C1 segment of cervical spinal cord (tissue), 14 donors: ENCODE data around the gene MT1H.
"Not testable (repeated sequence)": the region's sequence is repeated elsewhere in the genome, so short reads cannot be mapped to it uniquely, and the experiment has no call there.

Experiments
- DNase-seq, 14 donors: peaks; one replicate each; lab custom pipeline; 2025; lab: John Stamatoyannopoulos, UW

The MT1H gene

DNA sequence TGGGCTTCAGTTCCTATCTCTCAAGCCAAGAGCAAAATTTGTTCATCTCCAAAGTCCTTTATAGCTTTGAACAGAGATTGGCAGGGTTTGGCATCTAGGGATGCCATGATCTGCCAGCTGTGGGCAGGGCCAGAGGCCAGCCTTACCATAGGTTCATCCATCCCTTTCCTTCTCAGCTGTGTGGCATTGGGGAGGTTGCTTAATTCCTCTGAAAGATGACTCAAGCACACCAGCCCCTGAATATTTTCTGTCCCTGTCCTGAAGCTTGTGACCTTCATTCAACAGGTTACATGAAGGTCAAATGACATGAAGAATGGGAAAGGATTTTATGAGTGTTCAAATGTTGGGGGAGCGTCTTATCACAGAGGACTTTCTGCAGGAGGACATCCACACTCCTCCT is 5.1 kb upstream of the MT1H start:
- no peak for DNase-seq

DNA sequence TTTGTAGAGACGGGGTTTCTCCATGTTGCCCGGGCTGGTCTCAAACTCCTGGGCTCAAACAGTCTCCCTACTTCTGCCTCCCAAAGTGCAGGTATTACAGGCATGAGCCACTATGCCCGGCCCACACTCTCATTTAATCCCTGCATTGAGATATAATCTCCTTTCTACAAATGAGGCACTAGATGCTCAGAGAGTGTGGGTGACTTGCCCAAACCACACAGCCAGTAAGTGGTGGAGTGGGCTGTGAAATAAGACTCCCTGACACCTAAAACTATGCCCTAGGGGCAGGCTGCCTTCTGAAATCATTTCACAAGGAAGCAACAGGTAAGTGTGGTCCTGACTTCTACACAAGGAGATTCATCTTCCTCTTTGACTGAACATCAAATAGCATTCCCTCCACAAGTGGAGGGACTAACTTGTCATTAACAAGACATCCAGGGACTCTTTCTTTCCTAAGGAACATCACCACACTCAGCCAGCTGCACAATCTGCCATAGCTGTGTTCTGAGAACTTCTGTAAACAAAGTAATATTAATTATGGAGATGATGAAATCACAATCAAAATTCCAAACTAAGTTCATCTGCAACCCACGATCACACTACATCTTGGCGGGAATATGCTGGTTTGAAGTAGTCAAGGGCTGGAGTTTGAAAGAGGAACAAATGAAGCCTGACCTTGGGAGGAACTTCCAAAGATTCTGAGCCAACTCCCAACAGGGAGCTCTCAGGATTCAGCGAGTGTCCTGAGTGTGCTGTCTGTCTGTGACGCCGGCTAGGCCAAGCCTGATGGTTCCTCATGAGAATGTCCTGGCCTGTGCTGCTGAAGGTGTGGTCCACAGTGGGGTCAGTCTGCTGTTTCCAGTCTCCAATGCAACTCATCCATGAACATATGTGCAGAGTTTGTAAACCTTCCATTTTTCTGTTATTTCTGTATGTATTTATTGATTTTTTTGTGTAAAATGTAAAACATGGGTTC is 4.0 kb upstream of the MT1H start:
- DNase-seq, result not testable (repeated sequence)

DNA sequence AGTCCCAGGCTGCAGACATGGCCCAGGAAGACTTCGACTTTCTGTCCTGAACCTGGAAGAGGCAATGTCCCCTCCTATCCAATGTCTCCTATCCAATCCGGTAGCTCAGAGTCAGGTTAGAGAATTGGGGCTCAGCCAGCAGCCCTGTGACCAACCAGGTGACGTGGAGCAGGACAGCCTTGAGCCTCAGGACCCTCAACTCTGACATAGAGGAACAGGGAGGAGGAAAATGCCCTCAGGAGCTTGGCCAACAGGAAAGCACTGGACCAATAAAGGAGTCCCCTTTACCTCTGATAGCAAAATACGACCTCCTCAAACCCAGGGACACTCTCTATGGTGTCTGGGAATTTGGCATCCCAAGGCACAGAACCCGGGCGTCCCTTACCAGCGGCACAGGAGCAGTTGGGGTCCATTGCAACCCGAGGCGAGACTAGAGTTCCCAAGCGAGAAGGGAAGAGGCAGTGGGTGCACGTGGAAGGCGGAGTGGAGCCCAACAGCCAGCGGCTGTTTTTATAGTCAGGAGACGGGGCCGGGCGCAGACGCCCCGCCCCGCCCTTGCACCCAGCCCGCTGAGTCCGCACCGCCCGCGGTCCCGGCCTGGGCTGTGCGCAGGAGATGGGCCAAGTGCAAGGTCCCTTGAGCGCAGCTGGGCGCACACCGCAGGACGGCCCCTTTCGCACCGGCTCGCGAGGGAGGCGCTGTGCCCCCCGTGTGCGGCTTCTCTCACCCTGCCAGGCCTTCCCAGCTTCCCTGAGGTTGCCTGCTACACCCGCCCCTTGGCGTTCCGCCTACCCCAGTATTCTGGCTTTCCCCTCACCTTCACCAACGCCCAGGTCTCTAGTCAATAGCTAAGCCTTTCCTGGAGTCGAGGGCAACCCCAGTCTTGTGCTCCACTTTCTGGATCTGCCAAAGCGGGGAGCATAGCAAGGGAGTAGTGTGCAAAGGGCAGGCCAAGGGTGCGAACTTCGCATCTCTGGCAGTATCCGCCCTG is 1.7 kb upstream of the MT1H start, which contains the start of gene MT1G:
Gene MT1G, minus strand, starts transcription at position 485 of the 991 bp plus-strand sequence. Its CDS starts 72 bp downstream, at position 413.
- peak in 3 of 14 donors; percentile 14 to 21 (median 21) for DNase-seq

DNA sequence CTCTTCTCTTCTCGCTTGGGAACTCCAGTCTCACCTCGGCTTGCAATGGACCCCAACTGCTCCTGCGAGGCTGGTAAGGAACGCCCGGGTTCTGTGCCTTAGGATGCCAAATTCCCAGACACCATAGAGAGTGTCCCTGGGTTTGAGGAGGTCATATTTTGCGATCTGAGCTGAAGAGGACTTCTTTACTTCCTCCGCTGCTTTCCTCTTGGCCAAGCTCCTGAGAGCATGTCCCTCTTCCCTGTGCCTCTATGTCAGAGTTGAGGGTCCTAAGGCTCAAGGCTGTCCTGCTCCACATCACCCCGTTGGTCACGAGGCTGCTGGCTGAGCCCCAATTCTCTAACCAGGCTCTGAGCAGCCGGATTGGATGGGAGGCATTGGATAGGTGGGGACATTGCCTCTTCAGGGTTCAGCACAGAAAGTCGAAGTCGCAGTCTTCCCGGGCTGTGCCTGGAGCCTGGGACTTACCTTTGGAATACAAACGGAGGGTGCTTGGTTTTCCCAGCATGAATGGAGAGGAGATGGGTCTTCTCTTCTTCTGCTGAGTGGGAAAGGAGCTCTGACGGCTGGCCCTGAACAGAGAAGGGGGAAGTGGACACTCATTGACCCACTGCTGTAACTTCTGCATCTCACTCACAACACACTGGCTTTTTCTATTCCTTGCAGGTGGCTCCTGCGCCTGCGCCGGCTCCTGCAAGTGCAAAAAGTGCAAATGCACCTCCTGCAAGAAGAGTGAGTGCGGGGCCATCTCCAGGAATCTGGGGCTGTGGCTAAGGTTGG is 416 bp downstream of the MT1H start:
- no peak for DNase-seq

DNA sequence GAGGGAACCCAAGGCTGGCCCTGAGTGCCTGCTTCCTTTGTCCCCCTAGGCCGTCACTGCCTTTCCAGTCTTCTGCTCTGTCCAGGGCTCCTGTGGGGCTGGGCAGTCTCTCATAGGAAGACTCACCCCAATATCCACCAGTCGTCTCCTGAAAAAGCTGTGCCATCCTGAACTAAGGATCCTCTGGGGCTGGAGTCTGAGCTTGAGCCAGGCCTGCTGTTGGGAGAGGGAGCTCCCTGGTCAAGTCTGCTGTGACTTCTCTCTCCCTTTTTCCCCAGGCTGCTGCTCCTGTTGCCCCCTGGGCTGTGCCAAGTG is 963 bp downstream of the MT1H start:
- DNase-seq, result no peak

DNA sequence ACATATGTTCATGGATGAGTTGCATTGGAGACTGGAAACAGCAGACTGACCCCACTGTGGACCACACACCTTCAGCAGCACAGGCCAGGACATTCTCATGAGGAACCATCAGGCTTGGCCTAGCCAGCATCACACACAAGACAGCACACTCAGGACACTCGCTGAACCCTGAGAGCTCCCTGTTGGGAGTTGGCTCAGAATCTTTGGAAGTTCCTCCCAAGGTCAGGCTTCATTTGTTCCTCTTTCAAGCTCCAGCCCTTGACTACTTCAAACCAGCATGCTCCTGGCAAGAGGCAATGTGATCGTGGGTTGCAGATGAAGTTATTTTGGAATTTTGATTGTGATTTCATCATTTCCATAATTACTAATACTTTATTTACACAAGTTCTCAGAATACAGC is 2.1 kb downstream of the MT1H start:
- not testable (repeated sequence) for DNase-seq

DNA sequence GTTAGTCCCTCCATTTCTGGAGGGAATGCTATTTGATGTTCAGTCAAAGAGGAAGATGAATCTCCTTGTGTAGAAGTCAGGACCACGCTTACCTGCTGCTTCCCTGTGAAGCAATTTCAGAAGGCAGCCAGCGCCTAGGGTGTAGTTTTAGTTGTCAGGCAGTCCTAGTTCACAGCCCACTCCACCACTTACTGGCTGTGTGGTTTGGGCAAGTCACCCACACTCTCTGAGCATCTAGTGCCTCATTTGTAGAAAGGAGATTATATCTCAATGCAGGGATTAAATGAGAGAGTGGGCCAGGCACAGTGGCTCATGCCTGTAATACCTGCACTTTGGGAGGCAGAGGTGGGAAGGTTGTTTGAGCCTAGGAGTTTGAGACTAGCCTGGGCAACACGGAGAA is 2.6 kb downstream of the MT1H start:
- not testable (repeated sequence) for DNase-seq

DNA sequence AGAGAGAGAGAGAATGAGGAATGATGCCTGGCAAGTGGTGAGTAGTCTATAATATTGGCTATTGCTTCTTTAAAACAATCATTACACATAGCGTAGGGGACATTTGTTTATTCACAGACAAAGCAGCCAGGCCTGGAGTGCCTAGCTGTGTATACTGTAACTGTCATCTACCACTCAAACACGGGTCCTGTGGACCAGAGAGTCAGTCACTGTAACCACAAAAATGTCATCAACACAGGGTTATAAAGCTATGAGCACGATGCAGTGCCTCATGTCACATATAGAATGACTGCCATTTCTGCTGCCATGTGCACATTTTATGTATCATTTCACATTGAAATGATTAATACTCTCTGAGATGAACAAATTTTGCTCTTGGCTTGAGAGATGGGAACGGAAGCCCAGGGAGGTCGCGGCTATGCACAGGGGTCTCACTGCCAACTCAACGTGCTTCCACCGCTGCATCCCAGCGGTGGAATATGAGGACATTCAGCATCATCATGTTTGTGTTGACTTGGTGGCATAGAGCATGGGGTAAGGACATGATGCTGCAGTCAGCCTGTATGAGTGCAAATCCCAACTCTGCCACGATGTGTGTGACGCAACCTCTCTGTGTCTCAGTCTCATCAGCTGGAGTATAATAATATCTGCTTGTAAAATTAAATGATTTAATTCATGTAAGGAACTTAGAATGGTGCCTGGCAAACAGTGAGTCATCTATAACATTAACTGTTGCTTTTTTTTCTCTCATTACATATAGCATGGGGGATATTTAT is 3.3 kb downstream of the MT1H start:
- no peak for DNase-seq

DNA sequence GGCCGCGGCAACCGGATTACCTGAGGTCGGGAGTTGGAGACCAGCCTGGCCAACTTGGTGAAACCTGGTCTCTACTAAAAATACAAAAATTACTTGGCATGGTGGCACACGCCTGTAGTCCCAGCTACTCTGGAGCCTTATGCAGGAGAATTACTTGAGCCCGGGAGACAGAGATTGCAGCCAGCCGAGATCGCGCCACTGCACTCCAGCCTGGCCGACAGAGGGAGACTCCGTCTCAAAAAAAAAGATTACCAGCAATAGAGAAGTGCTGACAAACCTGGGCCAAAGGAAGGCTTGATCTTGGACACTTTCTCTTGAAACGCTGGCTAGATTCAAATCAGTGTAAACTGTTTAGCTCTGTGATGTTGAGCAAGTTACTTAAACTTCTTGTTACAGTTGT is 4.3 kb downstream of the MT1H start:
- peak in 1 of 14 donors; percentile 31 for DNase-seq

DNA sequence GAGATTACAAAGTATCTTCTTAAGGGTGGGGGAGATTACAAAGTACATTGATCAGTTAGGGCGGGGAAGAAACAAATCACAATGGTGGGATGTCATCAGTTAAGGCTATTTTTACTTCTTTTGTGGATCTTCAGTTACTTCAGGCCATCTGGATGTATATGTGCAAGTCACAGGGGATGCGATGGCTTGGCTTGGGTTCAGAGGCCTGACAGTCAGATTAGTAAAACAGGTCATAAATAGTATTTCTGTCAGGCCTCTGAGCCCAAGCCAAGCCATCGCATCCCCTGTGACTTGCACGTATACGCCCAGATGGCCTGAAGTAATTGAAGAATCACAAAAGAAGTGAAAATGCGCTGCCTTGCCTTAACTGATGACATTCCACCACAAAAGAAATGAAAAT is 5.0 kb downstream of the MT1H start:
- DNase-seq, result not testable (repeated sequence)

DNA sequence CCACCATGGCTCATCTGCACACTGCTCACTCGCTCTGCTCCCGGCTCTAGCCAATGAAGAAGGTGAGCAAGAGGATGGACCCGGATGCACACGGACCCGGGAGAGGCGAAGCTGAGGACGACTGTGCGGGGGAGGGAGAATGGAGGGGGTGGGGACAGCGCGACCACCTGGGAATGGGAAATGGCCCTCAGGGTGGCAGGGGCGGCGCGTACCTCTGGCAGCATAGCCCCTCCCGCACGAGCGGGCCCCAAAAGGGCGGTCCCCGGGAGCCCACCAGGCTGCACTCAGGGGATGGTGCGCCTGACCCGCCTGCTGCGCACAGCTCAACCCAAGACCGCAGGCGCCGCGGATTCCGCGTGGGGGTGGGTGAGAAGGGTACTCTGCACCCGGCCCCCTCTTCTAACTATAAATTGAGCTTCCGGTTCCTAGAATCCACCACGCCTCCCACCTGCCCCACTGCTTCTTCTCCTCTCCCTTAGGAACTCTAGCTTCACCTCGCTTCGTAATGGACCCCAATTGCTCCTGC is 6.1 kb downstream of the MT1H start:
- DNase-seq, result no peak

DNA sequence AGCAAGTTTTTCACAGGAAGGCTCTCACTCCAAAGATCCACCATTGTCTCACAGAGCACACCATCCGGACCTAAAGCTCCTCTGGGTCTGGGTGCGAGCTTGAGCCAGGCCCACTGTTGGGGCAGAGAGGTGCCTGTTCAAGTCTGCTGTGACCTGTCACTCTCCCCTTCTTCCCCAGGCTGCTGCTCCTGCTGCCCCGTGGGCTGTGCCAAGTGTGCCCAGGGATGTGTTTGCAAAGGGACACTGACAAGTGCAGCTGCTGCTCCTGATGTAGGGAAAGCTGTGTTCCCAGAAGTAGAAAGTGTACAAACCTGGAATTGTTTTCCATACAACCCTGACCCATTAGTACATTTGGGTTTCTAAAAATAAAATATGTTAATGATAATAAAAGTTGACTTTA is 7.9 kb downstream of the MT1H start:
- no peak for DNase-seq

DNA sequence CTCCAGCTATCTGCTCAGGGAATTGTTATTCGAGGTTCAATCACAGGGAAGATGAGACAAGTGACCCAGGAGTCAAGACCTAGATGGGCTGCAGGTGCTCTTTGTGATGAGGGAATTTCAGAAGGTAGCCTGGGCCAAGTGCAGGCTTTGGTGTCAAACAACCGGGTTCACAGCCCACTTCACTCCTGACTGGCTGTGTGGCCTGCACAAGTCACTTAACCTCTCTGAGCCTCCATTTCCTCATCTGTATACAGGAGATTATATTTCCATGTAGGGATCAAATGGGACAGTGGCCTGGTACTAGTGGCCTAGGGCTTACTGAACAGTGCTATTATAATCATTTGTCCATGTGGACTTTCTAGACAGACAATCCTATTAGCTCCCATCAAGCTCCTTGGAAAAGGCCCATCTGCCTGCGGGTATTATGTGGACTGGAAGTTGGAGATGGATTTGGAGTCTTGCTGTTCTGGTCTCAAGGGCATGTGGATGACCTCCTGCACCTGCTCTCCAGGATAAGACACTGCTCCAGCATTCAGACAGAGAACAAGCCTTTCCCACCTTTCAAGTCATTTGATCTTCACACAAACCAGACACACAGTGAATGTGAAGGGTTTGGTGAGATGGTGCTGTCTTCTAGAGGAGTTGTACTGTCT is 9.6 kb downstream of the MT1H start:
- DNase-seq, result no peak

DNA sequence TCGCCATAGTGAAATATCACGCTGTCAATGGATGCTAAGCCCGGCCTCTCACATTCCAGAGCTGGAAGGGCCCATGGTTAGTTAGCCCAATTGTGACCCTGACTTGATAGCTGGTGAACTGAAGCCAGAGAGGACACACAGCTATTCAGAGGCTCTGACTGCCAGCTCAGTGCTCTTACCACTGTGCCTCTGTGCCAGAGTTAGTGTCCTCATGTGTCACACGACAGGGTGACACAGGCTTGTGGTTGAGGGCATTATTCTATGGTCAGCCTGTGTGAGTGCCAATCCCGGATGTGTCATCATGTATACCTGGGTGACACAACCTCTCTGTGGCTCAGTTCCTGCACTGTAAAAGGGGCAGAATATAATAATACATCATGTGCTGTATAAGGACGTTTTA is 10.2 kb downstream of the MT1H start:
- DNase-seq, result no peak

DNA sequence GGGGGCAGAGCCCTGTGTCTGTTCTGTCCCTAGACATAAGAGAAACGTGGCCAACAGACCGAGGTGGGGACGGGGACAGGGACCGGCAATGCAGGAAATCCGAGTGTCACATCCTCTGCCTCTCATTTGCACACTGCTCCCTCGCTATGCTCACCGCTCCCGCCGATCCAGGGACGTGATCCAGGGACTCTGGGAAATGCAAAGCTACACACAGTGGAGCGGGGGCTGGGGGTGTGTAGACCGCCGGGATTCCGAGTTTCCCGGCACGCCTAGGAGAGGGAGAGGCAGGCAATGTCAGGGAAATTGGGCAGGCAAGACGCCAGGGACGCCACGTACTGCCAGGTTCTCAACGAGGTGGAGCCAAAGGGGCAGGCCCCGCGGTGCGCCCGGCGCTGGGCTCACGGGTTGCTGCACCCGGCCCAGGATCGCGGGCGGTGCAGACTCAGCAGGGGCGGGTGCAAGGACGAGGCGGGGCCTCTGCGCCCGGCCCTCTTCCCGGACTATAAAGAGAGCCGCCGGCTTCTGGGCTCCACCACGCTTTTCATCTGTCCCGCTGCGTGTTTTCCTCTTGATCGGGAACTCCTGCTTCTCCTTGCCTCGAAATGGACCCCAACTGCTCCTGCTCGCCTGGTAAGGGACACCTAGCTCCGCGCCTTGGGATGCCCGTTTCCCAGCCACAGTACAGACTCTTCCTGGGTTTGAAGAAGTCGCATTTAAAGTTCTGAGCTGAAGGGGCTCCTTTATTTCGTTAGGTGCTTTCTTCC is 12.5 kb downstream of the MT1H start, which contains the start of gene MT1X:
Gene MT1X, plus strand, starts transcription at position 532 of the 764 bp plus-strand sequence. Its CDS starts 71 bp downstream, at position 603.
- DNase-seq, result peak; percentile 44 to 97 (median 79)

DNA sequence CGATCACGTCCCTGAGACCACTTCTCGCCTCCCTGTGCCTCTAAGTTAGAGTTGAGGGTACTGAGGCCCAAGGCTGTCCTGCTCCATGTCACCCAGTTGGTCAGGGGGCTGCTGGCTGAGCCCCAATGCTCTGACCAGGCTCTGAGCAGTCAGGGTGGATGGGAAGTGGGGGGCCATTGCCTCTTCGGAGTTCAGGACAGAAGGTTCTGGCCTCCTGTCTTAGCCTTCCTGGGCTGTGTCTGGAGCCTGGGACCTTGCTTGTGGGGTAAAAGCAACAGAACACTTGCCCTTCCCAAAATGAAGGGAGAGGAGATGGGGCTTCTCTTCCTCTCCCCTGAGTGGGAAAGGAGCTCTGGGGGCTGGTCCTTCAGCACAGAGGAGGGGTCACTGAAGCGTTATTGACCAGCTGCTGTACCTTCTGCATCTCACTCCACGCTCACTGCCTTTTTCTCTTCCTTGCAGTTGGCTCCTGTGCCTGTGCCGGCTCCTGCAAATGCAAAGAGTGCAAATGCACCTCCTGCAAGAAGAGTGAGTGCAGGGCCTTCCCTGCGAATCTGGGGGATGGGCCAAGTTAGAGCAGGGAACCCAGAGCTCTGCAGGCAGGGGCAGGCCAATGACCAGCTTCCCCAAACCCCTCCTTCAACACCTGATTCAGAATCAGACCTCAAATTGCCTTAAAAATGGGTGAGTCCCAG is 13.2 kb downstream of the MT1H start:
- peak in 1 of 14 donors; percentile 56 for DNase-seq

DNA sequence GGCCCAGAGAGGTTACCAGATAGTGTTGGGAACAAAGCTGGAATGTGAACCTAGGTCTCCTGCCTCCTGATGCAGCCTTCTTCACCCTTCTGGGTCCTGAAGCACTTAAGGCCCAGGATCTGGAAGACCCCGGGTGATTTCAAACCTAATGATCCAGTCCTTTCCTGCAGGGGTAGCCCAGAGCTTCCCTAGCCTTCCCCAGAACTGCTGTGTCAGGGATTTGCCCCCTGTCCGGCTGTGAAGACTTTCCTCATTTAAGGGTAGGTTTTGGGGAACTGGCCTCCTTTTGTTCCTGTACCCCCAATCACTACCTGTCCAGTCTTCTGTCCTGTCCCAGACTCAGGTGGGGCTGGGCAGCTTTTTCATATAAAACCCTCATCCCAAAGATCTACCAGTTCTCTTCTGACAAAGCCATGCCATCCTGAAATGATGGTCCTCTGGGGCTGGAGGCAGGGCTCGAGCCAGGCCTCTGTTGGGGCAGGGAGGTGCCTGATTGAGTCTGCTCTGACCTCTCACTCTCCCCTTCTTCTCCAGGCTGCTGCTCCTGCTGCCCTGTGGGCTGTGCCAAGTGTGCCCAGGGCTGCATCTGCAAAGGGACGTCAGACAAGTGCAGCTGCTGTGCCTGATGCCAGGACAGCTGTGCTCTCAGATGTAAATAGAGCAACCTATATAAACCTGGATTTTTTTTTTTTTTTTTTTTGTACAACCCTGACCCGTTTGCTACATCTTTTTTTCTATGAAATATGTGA is 14.0 kb downstream of the MT1H start:
- DNase-seq, result peak in 1 of 14 donors; percentile 23
